ENCODE measurements around the gene SLC38A2. TPM values are rescaled to one million over a fixed set of nuclear protein-coding genes. Genes with fewer than 3 reads are reported as not detected.

Gene SLC38A2
- total RNA-seq, 1 donor from 2014 or later, result 546 TPM

DNA sequence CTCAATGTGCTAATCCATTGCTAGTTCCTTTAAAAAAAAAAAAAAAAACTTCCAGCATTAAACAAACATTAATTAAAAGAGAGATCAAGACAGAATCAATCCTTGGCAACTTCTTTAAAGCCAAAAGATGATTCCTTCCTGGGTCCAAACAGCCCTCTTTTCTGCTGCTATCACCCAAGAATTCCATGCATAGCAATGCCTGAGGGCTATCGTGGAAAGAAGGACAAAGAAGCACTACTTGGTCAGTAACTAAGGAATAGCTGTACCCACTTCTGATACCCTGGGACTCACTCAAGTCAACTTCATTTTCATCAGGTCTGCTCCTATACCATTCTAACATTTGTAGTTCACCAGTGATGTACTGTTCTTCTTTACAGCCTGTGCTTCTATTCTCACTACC lies 51.8 kb downstream of the SLC38A2 start:
- no peak for DNase-seq (ENCODE audit: low read depth in 2 of 2)

GRCh38 chr12:46318037-46318436 lies 54.5 kb downstream of the SLC38A2 start:
- DNase-seq (ENCODE audit: low read depth in 2 of 2), result no peak

Other genes starting within 250 kb of the SLC38A2 start
- 92.0 and 157 TPM in 2 replicates for gene SLC38A1, start 103.7 kb downstream of the SLC38A2 start, total RNA-seq